Small intestine (tissue), 7 donors: ENCODE measurements around the gene DLEU7. TPM values are rescaled to one million over a fixed set of nuclear protein-coding genes. Genes with fewer than 3 reads are reported as not detected.

Source experiments
- DNase-seq, 2 donors: peaks; one replicate each; pipeline versions ENCODE4 v3.0.0 to v3.0.0-alpha.2; 2013
- FAIRE-seq: peaks from 2 replicates; lab custom pipeline; 2012; peaks lifted over from hg19 to GRCh38; lab: Jason Lieb, UNC
- H3K27ac ChIP-seq, 3 donors: one replicate each; pipeline ENCODE4 v1.5.1; 2013; ENCODE audit warnings: low read length in 2 of 3, mild to moderate bottlenecking in 2 of 3, control low read depth in 1 of 3, inconsistent platforms in 1 of 3, low read depth in 1 of 3, moderate library complexity in 1 of 3
- H3K27me3 ChIP-seq, 3 donors: one replicate each; pipeline ENCODE4 v1.6.1; 2013; ENCODE audit warnings: low read length in 3 of 3, inconsistent platforms in 1 of 3; ENCODE audit not compliant: control insufficient read depth in 3 of 3, insufficient read depth in 3 of 3
- H3K36me3 ChIP-seq, 3 donors: one replicate each; pipeline ENCODE4 v1.6.1; 2013; ENCODE audit warnings: low read length in 3 of 3, inconsistent platforms in 1 of 3, low read depth in 1 of 3, mild to moderate bottlenecking in 1 of 3, moderate library complexity in 1 of 3; ENCODE audit not compliant: control insufficient read depth in 3 of 3, insufficient read depth in 2 of 3
- H3K4me1 ChIP-seq, 3 donors: one replicate each; pipeline ENCODE4 v1.6.1; 2013; ENCODE audit warnings: low read length in 2 of 3, inconsistent platforms in 1 of 3, low read depth in 1 of 3, mild to moderate bottlenecking in 1 of 3, moderate library complexity in 1 of 3; ENCODE audit not compliant: control insufficient read depth in 3 of 3, insufficient read depth in 2 of 3
- H3K4me3 ChIP-seq, 3 donors: one replicate each; pipeline ENCODE4 v1.5.1; 2013; ENCODE audit warnings: low read length in 3 of 3, control low read depth in 1 of 3, inconsistent platforms in 1 of 3, low read depth in 1 of 3, mild to moderate bottlenecking in 1 of 3, moderate library complexity in 1 of 3
- H3K9me3 ChIP-seq, 2 donors: one replicate each; pipeline ENCODE4 v1.6.1; 2013; ENCODE audit warnings: low read depth in 1 of 2, low read length in 1 of 2; ENCODE audit not compliant: control insufficient read depth in 2 of 2, insufficient read depth in 1 of 2
- WGBS, 3 donors: extraction: QIAGEN DNeasy Blood & Tissue Kit; methylation state at CpG; one replicate each; pipeline ENCODE4 v1.1.7; 2013; 5-methylcytosine and 5-hydroxymethylcytosine counted together
- polyA plus RNA-seq, 4 donors: library from polyadenylated mRNA; stranded (reverse) in 3 of 4; unstranded in 1 of 4; fragments of 200-250 nt in 3 of 4; fragments of 120-200 nt in 1 of 4; gene quantifications; one replicate each; pipeline versions ENCODE4 v1.2.1 to v1.2.3, GENCODE V29; 2013
- donor health status: healthy with polysubstance abuse.
- donor health status: control.
- donor health status: control.
- donor health status: Bipolar disorder and iron deficiency.
- donor health status: healthy.

Gene DLEU7
- polyA plus RNA-seq, 4 donors = 0.18 to 0.53 (median 0.27) TPM; not detected in 1

- DNase-seq = no peak
- Histone ChIP-seq H3K4me3 (no peak overlapping the region), H3K4me1 (no peaks in the 10 kb centered on the region), H3K27me3 (no peaks in the 10 kb centered on the region), H3K27ac (no peak overlapping the region), H3K9me3 (no peaks in the 10 kb centered on the region), H3K36me3 (no peaks in the 10 kb centered on the region)
- 52 to 73% (median 54%) methylated on average over 2 of the region's 2 CpGs for WGBS, 3 donors
- FAIRE-seq = no peak
Observed at GRCh38 chr13:50810998-50811397, 32.5 kb downstream of the DLEU7 start.

- Histone ChIP-seq H3K9me3 (peaks cover 0 to 2% of the 10 kb centered on the region in 2 donors), H3K27me3 (no peaks in the 10 kb centered on the region), H3K36me3 (no peaks in the 10 kb centered on the region), H3K27ac (peak overlapping the region in 1 of 3 donors; percentile 68), H3K4me3 (no peak overlapping the region), H3K4me1 (no peaks in the 10 kb centered on the region)
- no peak for FAIRE-seq
- no peak for DNase-seq
- 89 to 91% (median 90%) methylated on average over 4 of the region's 4 CpGs for WGBS, 3 donors
Observed at GRCh38 chr13:50810468-50810867, 33.0 kb downstream of the DLEU7 start.

- no peak for FAIRE-seq
Observed at GRCh38 chr13:50809133-50810090, 34.1 kb downstream of the DLEU7 start.

GRCh38 chr13:50805805-50806204, 37.7 kb downstream of the DLEU7 start:
- Histone ChIP-seq H3K36me3 (no peaks in the 10 kb centered on the region), H3K27ac (no peak overlapping the region), H3K27me3 (no peaks in the 10 kb centered on the region), H3K4me1 (peaks cover 0 to 4% (median 0%) of the 10 kb centered on the region in 3 donors), H3K9me3 (peaks cover 0 to 2% of the 10 kb centered on the region in 2 donors), H3K4me3 (no peak overlapping the region)
- DNase-seq = no peak
- no peak for FAIRE-seq

More at GRCh38 chr13:50809133-50810090, 34.1 kb downstream of the DLEU7 start:
- no peak overlapping the region for H3K27ac ChIP-seq
- peak in 1 of 2 donors; percentile 7 for DNase-seq
- no peaks in the 10 kb centered on the region for H3K4me1 ChIP-seq
- H3K27me3 ChIP-seq = no peaks in the 10 kb centered on the region
- H3K9me3 ChIP-seq = peaks cover 0 to 2% of the 10 kb centered on the region in 2 donors
- H3K4me3 ChIP-seq = no peak overlapping the region
- 69 to 77% (median 73%) methylated on average over 8 of the region's 8 CpGs for WGBS, 3 donors
- H3K36me3 ChIP-seq = no peaks in the 10 kb centered on the region

GRCh38 chr13:50801087-50801931, 42.2 kb downstream of the DLEU7 start:
- FAIRE-seq (no peak), DNase-seq (peak; percentile 68 to 76)
- H3K27ac ChIP-seq = no peak overlapping the region
- H3K27me3 ChIP-seq = no peaks in the 10 kb centered on the region
- H3K36me3 ChIP-seq = no peaks in the 10 kb centered on the region
- peaks cover 0 to 5% (median 0%) of the 10 kb centered on the region in 3 donors for H3K4me1 ChIP-seq
- peaks cover 0 to 2% of the 10 kb centered on the region in 2 donors for H3K9me3 ChIP-seq
- H3K4me3 ChIP-seq = no peak overlapping the region
- 38 to 48% (median 46%) methylated on average over 13 of the region's 13 CpGs for WGBS, 3 donors

GRCh38 chr13:50800091-50800739, 43.3 kb downstream of the DLEU7 start:
- no peaks in the 10 kb centered on the region for H3K27me3 ChIP-seq
- no peaks in the 10 kb centered on the region for H3K36me3 ChIP-seq
- no peak for FAIRE-seq
- H3K4me3 ChIP-seq = no peak overlapping the region
- DNase-seq = no peak
- 64 to 70% (median 66%) methylated on average over 6 of the region's 6 CpGs for WGBS, 3 donors
- peaks cover 0 to 5% (median 0%) of the 10 kb centered on the region in 3 donors for H3K4me1 ChIP-seq
- no peaks in the 10 kb centered on the region for H3K9me3 ChIP-seq
- H3K27ac ChIP-seq = no peak overlapping the region

GRCh38 chr13:50798923-50799322, 44.6 kb downstream of the DLEU7 start:
- DNase-seq = no peak
- peaks cover 0 to 5% (median 0%) of the 10 kb centered on the region in 3 donors for H3K4me1 ChIP-seq
- no peaks in the 10 kb centered on the region for H3K36me3 ChIP-seq
- H3K27me3 ChIP-seq = no peaks in the 10 kb centered on the region
- no peak for FAIRE-seq
- H3K4me3 ChIP-seq = no peak overlapping the region
- no peaks in the 10 kb centered on the region for H3K9me3 ChIP-seq
- WGBS, 3 donors = 73 to 86% (median 77%) methylated on average over 2 of the region's 2 CpGs
- no peak overlapping the region for H3K27ac ChIP-seq

- Histone ChIP-seq H3K9me3 (no peaks in the 10 kb centered on the region), H3K27ac (no peak overlapping the region), H3K4me1 (peaks cover 0 to 5% (median 0%) of the 10 kb centered on the region in 3 donors), H3K4me3 (no peak overlapping the region), H3K27me3 (no peaks in the 10 kb centered on the region), H3K36me3 (no peaks in the 10 kb centered on the region)
- no peak for FAIRE-seq
- DNase-seq = no peak
- 63 to 79% (median 69%) methylated on average over 8 of the region's 8 CpGs for WGBS, 3 donors
Observed at GRCh38 chr13:50797091-50797490, 46.4 kb downstream of the DLEU7 start.
